Lower leg skin (tissue), 4 donors: Measurements from ENCODE around the gene EMP3. TPM values are rescaled to one million over a fixed set of nuclear protein-coding genes. Genes with fewer than 3 reads are reported as not detected.

Experiments
- DNase-seq, 2 donors: peaks; one replicate each; pipeline ENCODE4 v3.0.0-alpha.2; 2019; ENCODE audit warnings: low spot score in 2 of 2
- H3K4me3 ChIP-seq: fragments of 200-600 bp; sonication (generic); 2 replicates; pipeline ENCODE4 v1.5.1; 2017; ENCODE audit warnings: mild to moderate bottlenecking, low read depth; ENCODE audit not compliant: poor library complexity, severe bottlenecking
- CTCF ChIP-seq, 3 donors: fragments of 450-650 bp; IDR thresholded peaks; one replicate each; pipeline ENCODE4 v1.5.1; 2016; ENCODE audit warnings: antibody characterized with exemption in 3 of 3, mild to moderate bottlenecking in 3 of 3, moderate library complexity in 2 of 3
- POLR2A ChIP-seq, 2 donors: fragments of 450-650 bp; IDR thresholded peaks; one replicate each; pipeline ENCODE4 v1.6.1; 2016 to 2017; ENCODE audit warnings: antibody characterized with exemption in 2 of 2, mild to moderate bottlenecking in 1 of 2, moderate library complexity in 1 of 2
- WGBS, 2 donors: methylation state at CpG; one replicate each; pipeline ENCODE4 v1.1.5; 2018; 5-methylcytosine and 5-hydroxymethylcytosine counted together
- intact Hi-C: fragments of 100-400 bp; cut with DNase I; formaldehyde crosslinking; loops from one replicate; pipeline ENCODE4 v1.15.0; 2023; ENCODE audit warnings: low total_unique reads
- total RNA-seq, 4 donors: library from RNA; depleted of rRNA; stranded (reverse); fragments of >200 nt; gene quantifications; one replicate each; pipeline ENCODE4 v1.1.0, GENCODE V29; 2016

The EMP3 gene
- total RNA-seq, 4 donors from 2014 or later: 11.5 to 29.3 (median 14.7) TPM

DNA sequence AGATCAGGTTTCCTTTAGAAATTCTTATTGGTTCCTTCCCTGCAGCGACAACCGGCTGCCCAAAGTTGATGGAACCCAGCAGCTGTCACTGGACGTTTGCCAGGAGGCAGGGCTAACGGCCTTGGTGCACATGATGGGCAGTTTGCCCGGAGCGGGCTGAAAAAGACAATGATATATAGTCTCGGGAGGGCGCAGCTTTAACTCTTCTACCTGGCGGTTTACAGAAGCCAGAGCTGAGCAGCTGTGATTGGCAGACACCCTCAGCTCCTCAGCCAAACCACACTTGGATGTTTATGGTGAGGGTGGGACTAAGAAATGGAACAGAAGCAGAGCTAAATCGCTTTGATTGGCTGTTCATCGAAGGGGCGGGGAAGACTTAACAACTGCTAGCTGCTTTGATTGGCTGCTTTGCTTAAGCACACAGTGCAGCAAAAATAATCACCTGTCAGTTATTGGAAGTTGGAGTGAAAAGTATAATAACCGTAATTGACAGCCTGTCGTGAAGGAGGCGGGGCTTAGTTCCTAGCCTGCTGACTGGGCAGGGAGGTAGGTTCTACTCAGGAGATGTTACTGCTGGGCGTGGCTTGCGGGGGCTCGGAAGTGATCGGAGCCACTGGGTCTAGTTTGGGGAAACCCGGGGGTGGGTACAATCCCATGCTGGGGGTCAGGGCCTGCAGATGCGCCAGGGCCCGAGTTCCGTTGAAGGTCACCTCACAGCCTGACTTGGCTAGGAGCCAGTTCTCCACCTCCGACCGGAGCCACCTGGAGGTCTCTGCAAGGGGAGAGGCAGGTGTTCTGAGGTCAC, 7.5 kb downstream of the EMP3 start:
- H3K4me3 ChIP-seq: peak overlapping the region; percentile 20
- intact Hi-C loops: no loop called here
- TF ChIP-seq CTCF (IDR thresholded peaks at IDR 0.05) (no peak), POLR2A (IDR thresholded peaks at IDR 0.05) (no peak)
- DNase-seq: peak; percentile 94 to 98
- 0 to 1% methylated on average over 25 of the region's 25 CpGs for WGBS, 2 donors

DNA sequence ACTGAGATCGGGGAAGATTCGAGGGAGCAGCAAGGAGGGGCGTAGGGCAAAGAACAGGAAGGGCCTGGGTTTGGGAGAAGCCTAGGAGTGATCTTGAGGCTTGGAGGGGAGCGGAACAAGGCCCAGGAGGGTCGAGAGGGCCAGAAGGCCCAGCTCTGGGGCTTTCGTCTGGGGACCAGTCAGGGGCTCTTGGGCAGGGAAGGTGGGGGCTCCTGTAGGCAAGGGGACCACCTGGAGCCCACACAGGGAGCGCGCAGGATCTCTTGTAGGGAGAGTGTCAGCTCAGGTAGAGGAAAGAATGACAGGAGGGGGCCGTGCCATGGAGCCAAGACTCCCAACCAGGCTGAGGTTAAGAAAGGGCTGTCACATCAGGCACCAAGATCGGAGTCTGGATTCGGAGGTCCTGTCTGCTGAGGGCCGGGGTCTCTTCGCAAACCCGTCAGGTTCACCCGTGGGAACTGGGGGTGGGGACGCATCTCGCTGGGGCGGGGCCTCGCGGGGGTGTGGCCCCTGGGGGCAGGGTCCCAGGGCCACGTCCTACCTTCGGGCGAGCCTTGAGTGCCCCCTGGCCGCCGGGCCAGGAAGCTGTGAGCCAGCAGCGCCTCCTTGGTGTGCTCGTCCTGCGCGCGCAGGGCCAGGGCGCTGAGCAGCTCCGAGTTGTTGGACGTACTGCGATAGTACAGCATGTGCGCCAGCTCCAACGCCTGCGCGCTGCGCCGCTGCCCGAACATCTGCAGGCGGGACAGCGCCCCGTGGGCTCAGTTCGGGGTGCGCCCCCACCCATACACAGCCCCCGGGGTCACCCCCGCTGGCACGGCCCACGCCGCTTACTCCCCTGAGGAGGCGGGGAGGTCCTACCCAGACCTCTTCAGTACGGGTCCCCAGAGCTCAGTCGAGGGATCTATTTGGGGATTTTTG, 8.4 kb downstream of the EMP3 start:
- peak overlapping the region; percentile 20 for H3K4me3 ChIP-seq
- DNase-seq: peak; percentile 87 to 98
- WGBS, 2 donors: 6 to 8% methylated on average over 26 to 41 of the region's 54 CpGs
- TF ChIP-seq CTCF (IDR thresholded peaks at IDR 0.05) (no peak), POLR2A (IDR thresholded peaks at IDR 0.05) (no peak)
- intact Hi-C loops: loop anchor here (2.0 kb wide), 1 partner anchor 65 kb away; no protein-coding TSS in a partner anchor

DNA sequence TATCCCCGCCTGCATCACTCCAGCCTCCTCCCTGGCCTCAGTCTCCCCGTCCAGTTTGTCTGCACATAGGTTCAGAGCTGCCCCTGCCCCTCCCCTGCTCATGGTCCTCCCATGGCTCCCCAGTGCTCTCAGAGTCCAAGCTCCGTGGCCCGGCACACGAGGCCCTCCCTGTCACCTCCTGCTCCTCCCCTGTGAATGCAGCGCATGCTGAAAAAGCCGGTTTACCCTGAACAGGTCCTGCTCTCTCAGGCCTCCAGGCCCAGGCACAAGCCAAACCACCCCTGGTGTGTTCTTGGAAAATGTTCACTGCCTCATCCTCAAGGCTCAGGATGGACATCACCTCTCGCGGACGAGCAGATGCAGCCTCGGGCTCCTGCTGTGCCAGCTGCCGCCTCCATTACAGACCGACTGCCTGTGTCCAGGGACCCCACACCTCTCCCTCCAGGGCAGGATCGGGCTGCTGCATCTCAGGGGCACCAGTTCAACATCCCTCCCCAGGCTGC, 13.0 kb downstream of the EMP3 start:
- no peak overlapping the region for H3K4me3 ChIP-seq
- 92 to 94% methylated on average over 13 to 14 of the region's 14 CpGs for WGBS, 2 donors
- TF ChIP-seq POLR2A (IDR thresholded peaks at IDR 0.05): no peak
- TF ChIP-seq CTCF (IDR thresholded peaks at IDR 0.05): no peak
- intact Hi-C loops: no loop called here
- no peak for DNase-seq

- TF ChIP-seq CTCF (IDR thresholded peaks at IDR 0.05): no peak
- TF ChIP-seq POLR2A (IDR thresholded peaks at IDR 0.05): no peak
- intact Hi-C loops: no loop called here
- WGBS, 2 donors: 93% methylated on average over 14 of the region's 14 CpGs
These were observed 13.6 kb downstream of the EMP3 start for GRCh38 chr19:48338802-48339503.

GRCh38 chr19:48340995-48341394, 15.6 kb downstream of the EMP3 start:
- H3K4me3 ChIP-seq: no peak overlapping the region
- WGBS, 2 donors: 60 to 72% methylated on average over 11 of the region's 11 CpGs
- no peak for TF ChIP-seq CTCF (IDR thresholded peaks at IDR 0.05)
- no peak for TF ChIP-seq POLR2A (IDR thresholded peaks at IDR 0.05)
- intact Hi-C loops: no loop called here
- DNase-seq: peak in 1 of 2 donors; percentile 55

More at GRCh38 chr19:48338802-48339503, 13.6 kb downstream of the EMP3 start:
- H3K4me3 ChIP-seq: no peak overlapping the region
- DNase-seq: no peak
